22Rv1 (cell line): ENCODE results near the gene ALDOC.

Experiments used
- CTCF ChIP-seq: fragments of 450-650 bp; IDR thresholded peaks from 2 replicates; pipeline ENCODE4 v1.5.1; 2017; ENCODE audit warnings: mild to moderate bottlenecking
- ZFX ChIP-seq: fragments of 450-650 bp; IDR thresholded peaks from 2 replicates; pipeline ENCODE4 v1.6.1; 2017; ENCODE audit warnings: antibody characterized with exemption, borderline replicate concordance

DNA sequence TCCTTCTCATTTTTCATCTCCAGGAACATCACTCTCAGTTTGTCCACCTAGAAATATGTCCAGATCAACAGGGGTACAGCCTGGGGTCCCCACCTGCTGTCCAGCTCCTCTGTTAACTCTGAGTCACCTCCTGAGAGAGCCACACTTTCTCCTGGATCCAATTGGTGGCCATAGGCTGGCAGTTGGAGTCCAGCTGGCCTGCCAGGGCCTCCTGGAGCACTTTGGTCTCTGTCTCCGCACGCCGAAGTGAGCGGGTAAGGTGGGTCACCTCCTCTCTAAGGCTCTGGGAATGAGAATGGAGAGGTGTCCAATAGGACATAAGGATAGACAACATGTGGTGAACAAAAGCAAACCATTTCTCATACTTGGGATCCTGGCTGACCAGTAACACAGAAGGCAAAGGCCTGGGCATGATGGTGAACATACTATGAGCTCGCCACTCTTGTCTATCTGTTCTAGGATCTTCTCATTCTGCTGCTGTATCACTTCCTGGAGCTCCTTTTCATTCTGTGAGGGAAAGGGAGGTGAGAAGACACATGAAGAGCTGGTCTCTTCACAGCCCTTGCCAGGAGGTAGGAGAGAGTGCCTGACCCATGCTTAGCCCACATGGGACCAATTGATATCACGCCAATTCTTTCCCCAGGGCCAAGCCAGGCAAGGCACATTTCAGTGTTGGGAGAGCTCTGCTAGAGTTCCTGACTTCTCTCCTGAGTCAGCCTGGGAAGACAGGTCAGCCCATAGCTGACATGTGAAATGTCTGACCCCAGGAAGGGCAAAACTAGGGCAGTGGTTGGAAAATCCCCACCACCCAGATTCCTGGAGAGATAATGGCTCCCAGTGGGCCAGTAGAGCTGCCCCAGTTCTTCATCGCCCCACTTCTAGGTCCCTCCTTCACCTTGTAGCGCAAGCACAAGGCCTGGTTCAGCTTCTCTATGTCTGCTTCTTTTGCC is 1.8 kb upstream of the ALDOC start:
- TF ChIP-seq CTCF: no peak
- no peak for TF ChIP-seq ZFX
